Measurements from ENCODE around the gene BCL2L12.

Gene BCL2L12

GRCh38 chr19:49654581-49654980 lies 11.2 kb upstream of the BCL2L12 start:
- no peaks in the 10 kb centered on the region for H3K27me3 ChIP-seq (replicated peaks)
- DNase-seq, result no peak

GRCh38 chr19:49655570-49656455 lies 9.9 kb upstream of the BCL2L12 start:
- in situ Hi-C loops (cut with HindIII; ENCODE audit: low pct_ligation_motif_present, low sequenced_read_pairs), result no loop called here
- H3K27me3 ChIP-seq (replicated peaks), result no peaks in the 10 kb centered on the region
- no peak overlapping the region for H3K4me3 ChIP-seq (ENCODE audit: low read depth, low read length)
- DNase-seq, result no peak
- H3K36me3 ChIP-seq (replicated peaks), result peaks cover 85% of the 10 kb centered on the region
- no peak overlapping the region for H3K27ac ChIP-seq
- TF ChIP-seq CTCF (IDR thresholded peaks at IDR 0.05; ENCODE audit: low read depth, low read length, missing control alignments), result no peak

More at GRCh38 chr19:49654581-49654980, 11.2 kb upstream of the BCL2L12 start:
- no peak overlapping the region for H3K27ac ChIP-seq
- in situ Hi-C loops (cut with HindIII; ENCODE audit: low pct_ligation_motif_present, low sequenced_read_pairs), result no loop called here
- H3K36me3 ChIP-seq (replicated peaks), result peaks cover 82% of the 10 kb centered on the region
- H3K4me3 ChIP-seq (ENCODE audit: low read depth, low read length), result no peak overlapping the region
- TF ChIP-seq CTCF (IDR thresholded peaks at IDR 0.05; ENCODE audit: low read depth, low read length, missing control alignments), result no peak

- H3K27ac ChIP-seq, result no peak overlapping the region
Measured at GRCh38 chr19:49656456-49657109, 9.2 kb upstream of the BCL2L12 start.

GRCh38 chr19:49657493-49658138 lies 8.1 kb upstream of the BCL2L12 start:
- no peak overlapping the region for H3K27ac ChIP-seq
- peaks cover 89% of the 10 kb centered on the region for H3K36me3 ChIP-seq (replicated peaks)
- DNase-seq, result no peak
- in situ Hi-C loops (cut with HindIII; ENCODE audit: low pct_ligation_motif_present, low sequenced_read_pairs), result no loop called here
- no peak overlapping the region for H3K4me3 ChIP-seq (ENCODE audit: low read depth, low read length)
- H3K27me3 ChIP-seq (replicated peaks), result no peaks in the 10 kb centered on the region
- no peak for TF ChIP-seq CTCF (IDR thresholded peaks at IDR 0.05; ENCODE audit: low read depth, low read length, missing control alignments)

More at GRCh38 chr19:49656456-49657109, 9.2 kb upstream of the BCL2L12 start:
- no peaks in the 10 kb centered on the region for H3K27me3 ChIP-seq (replicated peaks)
- no peak overlapping the region for H3K4me3 ChIP-seq (ENCODE audit: low read depth, low read length)
- DNase-seq, result no peak
- H3K36me3 ChIP-seq (replicated peaks), result peaks cover 84% of the 10 kb centered on the region
- in situ Hi-C loops (cut with HindIII; ENCODE audit: low pct_ligation_motif_present, low sequenced_read_pairs), result no loop called here
- TF ChIP-seq CTCF (IDR thresholded peaks at IDR 0.05; ENCODE audit: low read depth, low read length, missing control alignments), result no peak

GRCh38 chr19:49658139-49658517 lies 7.6 kb upstream of the BCL2L12 start:
- in situ Hi-C loops (cut with HindIII; ENCODE audit: low pct_ligation_motif_present, low sequenced_read_pairs), result no loop called here
- no peaks in the 10 kb centered on the region for H3K27me3 ChIP-seq (replicated peaks)

More at GRCh38 chr19:49658139-49658517, 7.6 kb upstream of the BCL2L12 start:
- H3K36me3 ChIP-seq (replicated peaks), result peaks cover 90% of the 10 kb centered on the region
- H3K27ac ChIP-seq, result no peak overlapping the region
- TF ChIP-seq CTCF (IDR thresholded peaks at IDR 0.05; ENCODE audit: low read depth, low read length, missing control alignments), result no peak
- no peak overlapping the region for H3K4me3 ChIP-seq (ENCODE audit: low read depth, low read length)
- DNase-seq, result no peak

All from brain microvascular endothelial cell (primary cell).